Fibroblast of villous mesenchyme (primary cell): Measurements from ENCODE around the gene TMEM121B. TPM values are rescaled to one million over a fixed set of nuclear protein-coding genes. Genes with fewer than 3 reads are reported as not detected.

Source experiments
- DNase-seq: peaks from one replicate; pipeline ENCODE4 v3.0.0-alpha.2; 2010; ENCODE audit warnings: low read depth
- H3K4me3 ChIP-seq: 2 replicates; pipeline ENCODE4 v1.5.1; 2011; ENCODE audit warnings: low read depth, mild to moderate bottlenecking, low read length
- CTCF ChIP-seq: IDR thresholded peaks from 2 replicates; pipeline ENCODE4 v1.5.1; 2012; ENCODE audit warnings: low read depth, mild to moderate bottlenecking, low read length; ENCODE audit not compliant: insufficient read depth
- total RNA-seq: library from RNA; depleted of rRNA; stranded (reverse); fragments of >200 nt; gene quantifications from 2 replicates; pipeline ENCODE4 v1.2.3, GENCODE V29; 2012

The TMEM121B gene
- total RNA-seq, 1 donor: under 0.01 TPM

- DNase-seq: no peak
- H3K4me3 ChIP-seq: no peak overlapping the region
- no peak for TF ChIP-seq CTCF
Measured at GRCh38 chr22:17101475-17102296, 19.5 kb downstream of the TMEM121B start.

GRCh38 chr22:17100621-17101020, 20.5 kb downstream of the TMEM121B start:
- no peak overlapping the region for H3K4me3 ChIP-seq
- DNase-seq: no peak
- no peak for TF ChIP-seq CTCF

- peak; percentile 53 for DNase-seq
- no peak overlapping the region for H3K4me3 ChIP-seq
- no peak for TF ChIP-seq CTCF
Measured at GRCh38 chr22:17098379-17098819, 22.8 kb downstream of the TMEM121B start.

GRCh38 chr22:17097701-17098100, 23.5 kb downstream of the TMEM121B start:
- no peak for DNase-seq
- H3K4me3 ChIP-seq: no peak overlapping the region
- TF ChIP-seq CTCF: no peak

- no peak for DNase-seq
- H3K4me3 ChIP-seq: no peak overlapping the region
- no peak for TF ChIP-seq CTCF
Measured at GRCh38 chr22:17097062-17097461, 24.1 kb downstream of the TMEM121B start.

- DNase-seq: no peak
- TF ChIP-seq CTCF: no peak
- H3K4me3 ChIP-seq: no peak overlapping the region
Measured at GRCh38 chr22:17096071-17096470, 25.1 kb downstream of the TMEM121B start.
